IPS-18a (cell line): ENCODE results near the gene ZNF654.
"Not testable (repeated sequence)": the region's sequence is repeated elsewhere in the genome, so short reads cannot be mapped to it uniquely, and the experiment has no call there.

Source experiments
- H3K27ac ChIP-seq: one replicate; pipeline ENCODE4 v1.5.1; 2013; ENCODE audit warnings: low read length
- H3K27me3 ChIP-seq: one replicate; pipeline ENCODE4 v1.6.1; 2013; ENCODE audit warnings: mild to moderate bottlenecking, low read length; ENCODE audit not compliant: control insufficient read depth, insufficient read depth
- H3K36me3 ChIP-seq: one replicate; pipeline ENCODE4 v1.6.1; 2013; ENCODE audit warnings: low read depth, low read length; ENCODE audit not compliant: control insufficient read depth
- H3K4me1 ChIP-seq: one replicate; pipeline ENCODE4 v1.6.1; 2013; ENCODE audit warnings: low read depth, low read length; ENCODE audit not compliant: control insufficient read depth
- H3K4me3 ChIP-seq: one replicate; pipeline ENCODE4 v1.5.1; 2013; ENCODE audit warnings: low read length
- H3K9ac ChIP-seq: one replicate; pipeline ENCODE4 v1.6.1; 2013; ENCODE audit warnings: mild to moderate bottlenecking, low read length, moderate library complexity
- H3K9me3 ChIP-seq: one replicate; pipeline ENCODE4 v1.6.1; 2013; ENCODE audit warnings: low read depth, low read length; ENCODE audit not compliant: control insufficient read depth

Gene ZNF654

GRCh38 chr3:88113311-88114162 is 54.5 kb downstream of the ZNF654 start:
- no peaks in the 10 kb centered on the region for H3K9me3 ChIP-seq
- H3K9ac ChIP-seq, result no peak overlapping the region
- H3K4me3 ChIP-seq, result no peak overlapping the region
- no peaks in the 10 kb centered on the region for H3K27me3 ChIP-seq
- H3K36me3 ChIP-seq, result no peaks in the 10 kb centered on the region
- H3K4me1 ChIP-seq, result peaks cover 5% of the 10 kb centered on the region
- H3K27ac ChIP-seq, result no peak overlapping the region

- Histone ChIP-seq H3K27me3 (no peaks in the 10 kb centered on the region), H3K9ac (no peak overlapping the region), H3K4me3 (no peak overlapping the region), H3K36me3 (no peaks in the 10 kb centered on the region), H3K9me3 (no peaks in the 10 kb centered on the region), H3K27ac (no peak overlapping the region), H3K4me1 (peaks cover 5% of the 10 kb centered on the region)
Observed at GRCh38 chr3:88114878-88115549, 56.0 kb downstream of the ZNF654 start.

- H3K4me1 ChIP-seq, result peaks cover 5% of the 10 kb centered on the region
- no peak overlapping the region for H3K4me3 ChIP-seq
- H3K27me3 ChIP-seq, result no peaks in the 10 kb centered on the region
- no peak overlapping the region for H3K9ac ChIP-seq
- no peak overlapping the region for H3K27ac ChIP-seq
- H3K36me3 ChIP-seq, result no peaks in the 10 kb centered on the region
- no peaks in the 10 kb centered on the region for H3K9me3 ChIP-seq
Observed at GRCh38 chr3:88117683-88118082, 58.6 kb downstream of the ZNF654 start.

DNA sequence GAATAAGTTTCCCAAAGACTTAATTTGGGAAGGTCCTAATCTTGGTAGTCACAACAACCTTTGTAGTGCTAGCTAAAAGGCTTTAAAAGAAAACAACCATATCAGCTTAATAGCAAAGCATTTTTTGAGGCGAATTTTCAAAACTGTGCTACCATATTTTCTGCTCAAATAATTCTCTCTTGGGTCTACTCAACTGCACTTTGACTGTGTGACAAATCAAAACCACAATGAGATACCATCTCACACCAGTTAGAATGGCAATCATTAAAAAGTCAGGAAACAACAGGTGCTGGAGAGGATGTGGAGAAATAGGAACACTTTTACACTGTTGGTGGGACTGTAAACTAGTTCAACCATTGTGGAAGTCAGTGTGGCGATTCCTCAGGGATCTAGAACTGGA is 59.5 kb downstream of the ZNF654 start:
- H3K9ac ChIP-seq, H3K4me3 ChIP-seq, H3K4me1 ChIP-seq, H3K27ac ChIP-seq, H3K36me3 ChIP-seq, H3K27me3 ChIP-seq, H3K9me3 ChIP-seq: not testable (repeated sequence)

DNA sequence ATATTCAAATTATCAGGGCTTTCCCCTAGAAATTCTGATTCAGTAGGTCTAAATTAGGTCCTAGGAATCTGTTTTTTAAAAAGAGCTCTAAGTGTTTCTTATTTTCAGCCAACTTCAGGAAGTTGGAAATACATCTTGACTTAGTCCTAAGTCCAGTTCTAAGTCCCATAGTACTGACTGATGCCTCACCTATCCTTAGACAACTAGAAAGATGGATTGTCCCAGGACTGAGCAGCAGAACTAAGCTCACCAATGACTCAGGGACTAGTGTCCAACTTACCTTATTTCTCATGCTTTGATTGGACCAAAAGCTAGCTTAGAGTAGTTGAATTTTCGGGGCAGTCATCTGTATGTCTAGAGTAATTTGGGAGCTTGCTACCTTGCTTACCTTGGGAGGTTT is 64.5 kb downstream of the ZNF654 start:
- no peak overlapping the region for H3K4me3 ChIP-seq
- no peak overlapping the region for H3K9ac ChIP-seq
- no peaks in the 10 kb centered on the region for H3K27me3 ChIP-seq
- no peaks in the 10 kb centered on the region for H3K36me3 ChIP-seq
- no peak overlapping the region for H3K27ac ChIP-seq
- no peaks in the 10 kb centered on the region for H3K4me1 ChIP-seq
- no peaks in the 10 kb centered on the region for H3K9me3 ChIP-seq

DNA sequence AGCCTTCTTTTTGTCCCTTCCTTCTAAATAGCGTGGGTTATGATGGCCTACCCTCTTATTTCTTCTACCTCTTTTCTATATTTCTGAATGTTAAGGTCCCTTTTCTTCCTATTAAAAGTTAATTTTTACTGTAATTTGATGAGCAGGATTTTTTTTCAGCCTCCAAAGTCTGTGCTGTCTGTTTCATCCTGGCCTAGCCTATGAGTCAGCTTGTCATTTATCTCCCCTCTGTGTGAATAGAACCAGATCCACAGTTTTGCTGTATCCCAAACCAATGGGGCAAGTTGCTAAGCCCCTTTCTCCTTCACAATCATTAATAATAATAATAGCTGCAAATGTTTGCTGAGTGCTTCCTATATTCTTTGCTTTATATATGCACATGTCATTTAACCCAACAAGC is 72.6 kb downstream of the ZNF654 start:
- no peaks in the 10 kb centered on the region for H3K4me1 ChIP-seq
- H3K9ac ChIP-seq, result no peak overlapping the region
- no peaks in the 10 kb centered on the region for H3K36me3 ChIP-seq
- no peaks in the 10 kb centered on the region for H3K27me3 ChIP-seq
- H3K4me3 ChIP-seq, result no peak overlapping the region
- no peak overlapping the region for H3K27ac ChIP-seq
- no peaks in the 10 kb centered on the region for H3K9me3 ChIP-seq

- no peaks in the 10 kb centered on the region for H3K4me1 ChIP-seq
- no peak overlapping the region for H3K4me3 ChIP-seq
- H3K27me3 ChIP-seq, result no peaks in the 10 kb centered on the region
- H3K36me3 ChIP-seq, result no peaks in the 10 kb centered on the region
- no peaks in the 10 kb centered on the region for H3K9me3 ChIP-seq
- H3K27ac ChIP-seq, result no peak overlapping the region
- no peak overlapping the region for H3K9ac ChIP-seq
Observed at GRCh38 chr3:88132894-88133293, 73.8 kb downstream of the ZNF654 start.

DNA sequence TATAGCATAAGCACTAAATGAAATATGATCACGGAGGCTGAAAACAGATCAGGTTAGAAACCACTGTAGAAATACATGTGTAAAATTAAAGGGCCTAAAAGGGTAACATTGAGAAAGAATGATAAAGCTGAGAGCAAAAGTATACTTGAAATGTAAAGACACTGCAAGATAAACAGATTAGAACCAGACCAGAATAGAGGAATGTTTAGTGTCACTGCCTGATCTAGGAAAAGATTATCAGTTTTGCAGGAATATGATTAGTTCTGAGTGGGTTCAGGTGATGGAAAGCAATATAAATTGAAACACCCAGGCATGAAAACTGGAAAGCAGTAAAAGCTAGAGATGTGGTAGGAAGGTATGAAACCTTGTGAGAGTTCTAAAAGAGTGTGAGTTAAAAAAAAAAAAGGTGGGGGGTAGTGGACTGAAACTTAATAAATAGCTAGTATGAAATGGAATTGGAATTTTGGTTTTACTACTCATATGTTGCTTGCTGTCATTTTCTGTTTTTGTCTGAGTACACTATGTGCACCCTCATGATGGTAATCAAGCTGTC is 74.7 kb downstream of the ZNF654 start:
- no peak overlapping the region for H3K9ac ChIP-seq
- no peaks in the 10 kb centered on the region for H3K4me1 ChIP-seq
- no peaks in the 10 kb centered on the region for H3K27me3 ChIP-seq
- H3K27ac ChIP-seq, result no peak overlapping the region
- H3K36me3 ChIP-seq, result peaks cover 3% of the 10 kb centered on the region
- H3K4me3 ChIP-seq, result no peak overlapping the region
- H3K9me3 ChIP-seq, result no peaks in the 10 kb centered on the region

DNA sequence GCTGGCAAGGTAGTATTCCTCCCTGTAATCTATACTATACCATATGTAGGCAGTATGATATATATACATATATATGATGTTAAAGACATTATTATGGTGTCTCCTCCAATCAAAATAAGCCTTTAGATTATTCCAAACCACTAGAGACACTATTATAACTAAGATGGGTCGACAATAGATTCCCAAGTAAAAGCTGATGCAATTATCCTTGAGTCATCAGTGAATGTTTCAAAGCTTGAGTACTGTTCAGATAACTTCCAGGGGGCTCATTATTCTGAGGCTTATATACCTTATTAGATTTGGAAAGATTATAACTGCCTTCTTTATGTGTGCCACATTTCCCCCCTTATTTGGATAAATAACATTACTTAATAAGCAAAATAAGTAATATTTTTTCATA is 78.8 kb downstream of the ZNF654 start:
- peaks cover 13% of the 10 kb centered on the region for H3K4me1 ChIP-seq
- H3K36me3 ChIP-seq, result peaks cover 24% of the 10 kb centered on the region
- no peak overlapping the region for H3K27ac ChIP-seq
- no peak overlapping the region for H3K9ac ChIP-seq
- no peaks in the 10 kb centered on the region for H3K27me3 ChIP-seq
- no peaks in the 10 kb centered on the region for H3K9me3 ChIP-seq
- no peak overlapping the region for H3K4me3 ChIP-seq

DNA sequence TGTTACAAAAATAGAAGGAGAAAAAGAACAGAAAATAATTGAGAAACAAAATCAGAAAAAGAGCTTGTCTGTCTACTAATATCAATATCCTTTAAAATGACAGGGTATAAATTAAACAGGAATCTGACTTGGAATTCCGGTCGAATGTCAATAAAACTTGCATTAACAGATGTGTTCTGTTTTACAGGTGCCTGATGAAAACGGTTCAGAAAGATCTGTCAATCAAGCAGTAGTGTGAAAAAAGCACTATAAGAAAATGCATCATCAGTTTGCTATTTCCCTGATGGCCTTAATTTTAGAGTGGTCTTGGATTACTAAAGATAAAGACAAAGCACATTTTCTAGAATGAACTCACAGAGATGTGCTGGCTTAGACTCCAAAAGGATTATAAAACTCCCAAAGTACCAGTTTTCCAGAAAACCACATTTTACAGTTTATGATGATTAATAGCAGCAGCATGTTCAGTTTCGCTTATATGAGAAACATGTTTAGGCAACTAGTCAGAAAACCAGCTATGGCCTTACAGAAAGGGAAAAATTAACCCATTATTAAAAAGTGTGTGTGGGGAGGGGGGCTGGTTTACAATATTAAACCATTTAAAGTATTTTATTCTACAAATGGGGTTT is 82.5 kb downstream of the ZNF654 start:
- Histone ChIP-seq H3K4me3 (no peak overlapping the region), H3K4me1 (peaks cover 15% of the 10 kb centered on the region), H3K9ac (no peak overlapping the region), H3K36me3 (peaks cover 24% of the 10 kb centered on the region), H3K27me3 (no peaks in the 10 kb centered on the region), H3K27ac (no peak overlapping the region), H3K9me3 (no peaks in the 10 kb centered on the region)

DNA sequence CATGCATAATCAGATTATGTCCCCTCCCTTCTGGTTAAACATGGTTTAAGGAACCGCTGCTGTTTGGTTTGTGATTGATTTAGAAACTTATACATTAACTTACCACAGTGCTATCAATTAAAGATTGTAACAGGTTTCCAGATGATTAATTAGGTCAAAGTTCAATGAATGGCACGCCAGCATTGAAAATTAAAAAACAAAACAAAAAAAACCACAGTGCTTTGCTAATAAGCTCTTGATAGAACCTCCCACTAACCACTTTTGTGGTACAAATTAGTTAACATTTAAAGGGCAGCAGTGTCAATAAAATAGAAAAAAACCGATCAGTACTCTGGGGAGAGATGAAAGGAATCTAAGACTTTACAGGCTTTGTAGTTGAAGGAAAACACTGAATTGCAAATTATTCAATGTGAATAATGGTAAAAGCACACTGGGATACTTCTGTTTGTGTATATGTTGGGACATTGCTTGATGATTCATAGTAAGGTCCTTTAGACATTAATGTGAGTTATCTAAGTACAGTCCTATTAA is 83.1 kb downstream of the ZNF654 start:
- H3K4me1 ChIP-seq, result peaks cover 15% of the 10 kb centered on the region
- no peak overlapping the region for H3K9ac ChIP-seq
- H3K36me3 ChIP-seq, result peaks cover 24% of the 10 kb centered on the region
- no peak overlapping the region for H3K27ac ChIP-seq
- H3K27me3 ChIP-seq, result no peaks in the 10 kb centered on the region
- no peaks in the 10 kb centered on the region for H3K9me3 ChIP-seq
- no peak overlapping the region for H3K4me3 ChIP-seq
